ENCODE measurements around the gene KLHL30.
A peak's percentile ranks its signal among the peaks of the same experiment; 100 is the strongest.

KLHL30 gene

DNA sequence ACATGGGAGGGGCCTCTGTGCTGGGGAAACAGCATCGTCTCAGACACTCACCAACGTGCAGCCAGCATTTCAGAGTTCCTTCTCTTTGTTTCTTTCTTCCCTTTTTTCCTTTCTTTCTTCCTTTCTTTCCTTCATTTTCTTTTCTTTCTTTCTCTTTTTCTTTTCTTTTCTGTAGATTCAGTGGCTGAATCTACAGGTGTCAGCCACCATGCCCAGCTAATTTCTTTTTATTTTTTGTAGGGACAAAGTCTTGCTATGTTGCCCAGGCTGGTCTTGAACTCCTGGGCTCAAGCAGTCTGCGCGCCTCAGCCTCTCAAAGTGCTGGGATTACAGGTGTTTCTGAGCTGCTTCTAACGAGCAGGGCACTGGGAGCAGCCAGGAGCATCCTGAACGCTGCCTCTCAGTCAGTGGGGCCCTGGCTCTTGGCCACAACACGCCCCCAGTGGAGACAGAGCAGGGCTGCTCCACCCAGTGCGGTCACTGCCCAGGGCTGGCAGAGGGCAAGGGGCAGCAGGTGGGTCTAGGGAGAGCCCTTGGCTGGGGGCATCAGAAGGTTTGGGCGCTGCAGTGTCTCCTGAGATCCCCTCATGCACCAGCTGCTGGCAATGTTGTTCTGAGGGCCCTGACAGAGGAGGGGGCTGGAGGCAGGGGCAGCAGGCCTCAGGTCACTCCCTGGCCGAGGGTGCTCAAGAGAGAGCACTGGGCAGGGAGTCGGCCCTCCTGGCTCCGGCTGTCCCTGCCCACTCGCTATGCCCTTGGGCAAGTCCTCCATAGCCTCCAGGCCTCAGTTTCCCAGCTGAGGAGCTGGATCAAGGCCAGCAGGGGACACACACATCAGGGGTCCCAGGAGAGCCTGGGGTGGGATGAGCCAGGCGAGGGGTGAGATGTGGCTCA lies 4.7 kb upstream of the KLHL30 start:
- peak; percentile 46 for DNase-seq

DNA sequence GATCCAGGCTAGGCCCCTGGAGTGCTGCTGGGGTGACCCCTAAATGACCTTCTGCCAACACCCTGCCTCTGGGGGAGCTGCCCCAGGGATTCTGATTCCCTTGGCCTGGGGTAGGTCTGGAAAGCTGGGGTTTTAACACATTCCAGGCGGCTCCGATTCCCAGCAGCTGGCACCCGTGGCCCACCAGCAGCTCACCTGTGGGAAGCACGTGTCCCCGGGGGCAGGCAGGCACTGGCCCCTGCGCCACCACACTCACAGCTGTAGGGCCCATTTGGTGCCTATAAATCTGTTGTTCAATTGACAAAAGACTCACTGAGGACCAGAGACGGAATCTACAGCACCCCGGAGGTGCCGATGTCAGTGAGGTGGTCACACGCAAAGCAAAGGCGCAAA lies 4.1 kb upstream of the KLHL30 start:
- DNase-seq: no peak

DNA sequence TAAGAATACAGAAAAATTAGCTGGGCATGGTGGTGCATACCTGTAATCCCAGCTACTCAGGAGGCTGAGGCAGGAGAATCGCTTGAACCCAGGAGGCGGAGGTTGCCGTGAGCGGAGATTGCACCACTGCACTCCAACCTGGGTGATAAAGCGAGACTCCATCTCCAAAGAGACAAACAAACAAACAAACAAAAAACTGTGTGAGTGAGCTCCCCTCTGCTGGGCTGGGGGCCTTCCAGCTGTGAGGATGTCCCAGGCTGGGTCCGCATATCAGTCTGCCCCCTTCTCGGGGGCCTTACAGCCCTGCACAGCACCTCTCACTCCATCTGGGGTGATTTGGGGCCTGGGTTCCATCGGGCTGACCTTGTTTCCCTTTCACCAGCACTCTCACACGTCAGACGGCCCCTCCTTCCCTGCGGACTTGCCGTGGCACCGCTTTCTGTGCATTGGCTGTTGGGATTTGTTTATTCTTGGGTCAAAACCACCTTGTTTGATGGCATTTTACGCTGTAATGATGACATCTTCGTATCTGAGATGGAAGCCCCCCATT lies 2.8 kb upstream of the KLHL30 start:
- no peak for DNase-seq

DNA sequence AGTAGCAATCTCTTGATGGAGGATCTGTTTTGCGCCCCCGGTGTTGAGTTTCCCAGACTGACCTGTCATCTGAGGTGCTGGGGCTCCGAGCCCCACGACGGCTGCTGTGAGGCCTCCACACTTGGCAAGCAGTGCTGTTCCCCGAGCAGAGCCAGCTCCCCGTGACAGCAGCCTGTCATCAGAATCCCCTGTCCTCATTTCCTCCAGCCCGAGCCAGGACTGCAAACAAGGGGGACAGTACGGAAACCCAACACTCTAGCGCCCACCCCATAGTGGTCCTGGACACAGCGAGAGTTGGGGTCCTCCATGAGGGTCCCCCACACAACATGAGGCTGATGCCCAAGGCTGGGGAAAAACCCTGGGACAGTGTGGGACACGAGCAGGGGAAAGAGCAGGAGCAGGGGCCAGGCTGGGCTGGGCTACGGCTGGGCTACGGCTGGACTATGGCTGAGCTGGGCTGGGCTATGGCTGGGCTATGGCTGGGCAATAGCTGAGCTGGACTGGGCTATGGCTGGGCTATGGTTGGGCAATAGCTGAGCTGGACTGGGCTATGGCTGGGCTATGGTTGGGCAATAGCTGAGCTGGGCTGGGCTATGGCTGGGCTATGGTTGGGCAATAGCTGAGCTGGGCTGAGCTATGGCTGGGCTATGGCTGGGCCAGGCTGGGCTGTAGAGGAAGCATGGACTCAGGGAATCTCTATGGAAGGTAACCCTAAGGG lies 1.5 kb upstream of the KLHL30 start:
- DNase-seq: no peak

DNA sequence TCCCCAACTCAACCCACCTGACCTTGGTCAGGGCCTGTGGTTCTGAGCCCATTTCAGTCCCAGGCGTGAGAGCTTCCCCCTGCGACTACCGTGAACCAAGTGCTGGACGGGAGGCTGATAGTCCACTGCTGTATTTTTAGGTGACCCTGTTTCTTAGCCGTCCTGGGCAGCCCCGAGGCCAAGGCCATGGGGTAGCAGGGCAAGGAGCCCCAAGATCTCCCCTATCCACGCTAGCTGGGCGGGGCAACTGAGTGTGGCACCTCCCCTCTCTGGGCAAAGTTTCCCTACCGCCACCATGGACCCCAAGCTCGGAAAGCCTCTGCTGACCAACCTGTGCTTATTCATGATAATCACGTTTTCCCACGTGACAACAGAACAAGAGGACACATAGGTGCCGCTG lies 583 bp upstream of the KLHL30 start:
- DNase-seq: no peak

DNA sequence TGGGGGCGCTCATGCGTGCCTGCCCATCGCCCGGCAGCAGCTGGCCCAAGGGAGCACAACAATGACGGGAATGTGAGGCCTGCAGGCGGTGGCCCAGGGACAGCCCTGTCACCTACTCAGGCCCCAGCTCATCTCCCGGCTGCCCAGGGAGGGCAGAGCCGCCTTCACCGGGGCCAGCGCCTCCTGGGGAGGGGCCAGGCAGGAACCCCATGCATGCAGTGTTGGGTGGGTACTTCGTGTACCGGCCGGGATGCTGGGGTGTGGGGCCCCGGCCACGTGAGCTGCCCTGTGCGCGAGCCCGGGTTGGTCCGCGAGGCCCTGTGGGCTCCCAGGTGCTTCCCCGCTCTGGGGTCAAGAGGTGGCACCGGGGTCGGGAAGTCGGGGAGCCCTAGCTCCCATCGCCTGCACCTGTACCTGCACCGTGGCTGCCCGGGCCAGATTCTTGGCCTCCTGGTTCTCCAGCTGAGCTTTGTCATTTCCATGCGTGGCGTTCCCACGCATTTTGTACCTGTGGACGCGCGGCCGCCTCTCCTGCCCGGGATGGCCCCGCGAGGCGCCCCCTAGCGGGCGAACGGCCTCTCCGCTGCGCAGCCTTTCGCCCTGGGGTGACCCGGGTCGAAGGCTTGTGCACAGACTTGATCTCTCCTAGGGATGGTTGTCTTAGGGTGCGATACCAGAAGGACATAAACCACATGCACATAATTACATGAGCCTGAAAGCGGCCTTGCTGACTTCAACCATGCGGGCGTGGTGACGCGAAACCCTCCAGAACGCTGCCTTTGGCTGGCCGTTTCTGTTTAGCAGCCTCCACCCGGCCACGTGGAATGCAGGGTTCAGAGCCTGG lies 950 bp downstream of the KLHL30 start:
- peak; percentile 72 for DNase-seq

DNA sequence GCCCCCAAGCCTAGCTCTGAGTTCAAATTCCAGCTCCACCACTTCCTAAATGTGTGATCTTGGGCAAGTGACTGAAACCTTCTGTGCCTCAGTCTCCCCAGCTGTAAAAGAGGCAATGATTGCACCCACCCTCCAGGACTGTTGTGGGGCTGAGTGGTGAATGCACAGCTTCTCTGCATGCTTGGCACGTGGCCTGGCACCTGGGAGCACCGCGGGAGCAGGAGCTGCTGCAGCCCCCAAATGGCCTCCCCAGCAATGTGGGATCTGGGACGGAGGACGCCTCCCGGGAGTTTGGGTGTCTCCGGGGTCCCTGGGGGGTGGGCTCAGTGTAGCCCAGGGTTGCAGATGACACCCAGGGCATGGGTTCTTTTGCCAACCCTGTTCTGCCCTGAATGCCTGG lies 1.6 kb downstream of the KLHL30 start:
- no peak for DNase-seq

DNA sequence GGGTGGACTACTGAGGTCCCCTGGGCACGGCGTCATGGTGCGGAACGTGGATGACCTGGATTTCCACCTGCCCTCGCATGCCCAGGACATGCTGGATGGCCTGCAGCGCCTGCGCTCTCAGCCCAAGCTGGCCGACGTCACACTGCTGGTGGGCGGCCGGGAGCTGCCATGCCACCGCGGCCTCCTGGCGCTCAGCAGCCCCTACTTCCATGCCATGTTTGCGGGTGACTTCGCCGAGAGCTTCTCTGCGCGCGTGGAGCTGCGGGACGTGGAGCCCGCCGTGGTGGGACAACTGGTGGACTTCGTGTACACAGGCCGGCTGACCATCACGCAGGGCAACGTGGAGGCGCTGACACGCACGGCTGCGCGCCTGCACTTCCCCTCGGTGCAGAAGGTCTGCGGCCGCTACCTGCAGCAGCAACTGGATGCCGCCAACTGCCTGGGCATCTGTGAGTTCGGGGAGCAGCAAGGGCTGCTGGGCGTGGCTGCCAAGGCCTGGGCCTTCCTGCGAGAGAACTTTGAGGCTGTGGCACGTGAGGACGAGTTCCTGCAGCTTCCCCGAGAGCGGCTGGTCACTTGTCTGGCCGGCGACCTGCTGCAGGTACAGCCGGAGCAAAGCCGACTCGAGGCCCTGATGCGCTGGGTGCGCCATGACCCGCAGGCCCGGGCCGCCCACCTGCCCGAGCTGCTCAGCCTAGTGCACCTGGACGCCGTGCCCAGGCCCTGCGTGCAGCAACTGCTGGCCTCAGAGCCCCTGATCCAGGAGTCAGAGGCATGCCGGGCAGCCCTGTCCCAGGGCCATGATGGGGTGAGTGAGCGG lies 2.5 kb downstream of the KLHL30 start:
- DNase-seq: no peak

DNA sequence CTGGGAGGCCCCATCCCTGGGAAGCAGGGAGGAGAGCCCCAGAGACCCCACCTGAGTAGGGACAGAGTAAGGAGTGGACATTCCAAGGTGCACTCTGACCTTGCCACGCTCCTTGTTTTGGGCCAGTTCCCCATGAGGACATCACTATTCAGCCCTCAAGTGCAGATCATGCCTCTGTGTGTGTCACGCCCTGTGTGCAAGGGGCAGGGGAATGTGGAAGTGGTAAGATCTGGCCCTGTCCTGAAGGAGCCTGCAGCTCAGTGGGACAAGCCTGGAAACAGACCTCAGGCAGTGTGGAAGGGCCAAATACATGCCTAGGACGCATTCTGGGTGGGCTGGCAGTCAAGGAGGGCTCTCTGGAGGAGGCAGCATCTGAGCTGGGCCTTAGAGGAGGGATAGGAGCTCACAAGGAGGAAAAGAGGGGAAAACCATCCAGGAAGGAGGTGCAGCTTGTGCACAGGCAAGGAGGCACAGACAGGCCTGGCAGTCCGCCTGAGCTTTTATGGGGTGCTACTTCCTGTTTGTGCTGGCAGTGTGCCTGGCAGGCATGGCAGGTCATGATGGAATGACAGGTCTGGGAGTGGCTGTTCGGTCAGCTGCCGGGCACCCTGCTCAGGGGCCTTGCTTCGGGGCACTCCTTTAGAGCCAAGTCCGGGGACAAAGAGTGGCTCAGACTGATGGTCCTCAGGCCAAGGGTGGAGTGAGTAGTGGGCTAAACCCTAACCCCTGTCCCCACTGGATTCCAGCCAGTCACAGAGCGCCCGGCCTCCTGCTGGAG lies 3.3 kb downstream of the KLHL30 start:
- DNase-seq: no peak

DNA sequence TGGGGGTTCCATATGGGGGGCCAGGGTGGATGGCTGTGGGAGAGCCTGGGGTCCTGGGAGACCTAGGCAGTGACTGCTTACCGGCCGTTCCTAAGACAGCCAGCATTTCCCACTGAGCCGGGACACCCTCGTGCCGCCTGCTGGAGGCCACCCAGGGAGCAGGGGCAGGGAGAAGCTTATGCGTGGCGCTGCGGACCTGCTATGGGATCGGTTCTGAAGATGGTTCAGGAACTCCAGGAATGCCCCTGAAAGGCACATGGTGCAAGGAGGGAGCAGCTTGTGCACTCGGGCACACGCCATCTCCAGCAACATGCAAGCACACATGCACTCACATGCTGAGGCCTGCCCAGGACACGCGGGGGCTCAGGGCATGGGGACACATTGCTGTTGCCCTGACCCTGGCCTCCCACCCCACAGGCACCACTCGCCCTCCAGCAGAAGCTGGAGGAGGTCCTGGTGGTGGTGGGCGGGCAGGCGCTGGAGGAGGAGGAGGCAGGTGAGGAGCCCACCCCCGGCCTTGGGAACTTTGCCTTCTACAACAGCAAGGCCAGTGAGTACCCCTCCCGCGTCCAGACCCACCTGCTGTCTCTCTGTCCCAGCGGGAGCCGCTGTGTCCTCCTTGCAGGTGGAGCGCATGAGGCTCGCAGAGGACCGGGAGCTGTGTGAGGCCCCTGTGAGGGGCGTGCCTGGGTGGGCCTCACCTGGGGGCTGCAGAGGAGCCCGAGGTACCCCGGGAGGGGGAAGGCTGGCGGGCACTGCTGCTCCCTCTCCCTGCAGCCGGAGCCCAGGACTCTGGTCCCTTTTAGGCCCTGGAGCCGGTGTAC lies 4.1 kb downstream of the KLHL30 start:
- no peak for DNase-seq

DNA sequence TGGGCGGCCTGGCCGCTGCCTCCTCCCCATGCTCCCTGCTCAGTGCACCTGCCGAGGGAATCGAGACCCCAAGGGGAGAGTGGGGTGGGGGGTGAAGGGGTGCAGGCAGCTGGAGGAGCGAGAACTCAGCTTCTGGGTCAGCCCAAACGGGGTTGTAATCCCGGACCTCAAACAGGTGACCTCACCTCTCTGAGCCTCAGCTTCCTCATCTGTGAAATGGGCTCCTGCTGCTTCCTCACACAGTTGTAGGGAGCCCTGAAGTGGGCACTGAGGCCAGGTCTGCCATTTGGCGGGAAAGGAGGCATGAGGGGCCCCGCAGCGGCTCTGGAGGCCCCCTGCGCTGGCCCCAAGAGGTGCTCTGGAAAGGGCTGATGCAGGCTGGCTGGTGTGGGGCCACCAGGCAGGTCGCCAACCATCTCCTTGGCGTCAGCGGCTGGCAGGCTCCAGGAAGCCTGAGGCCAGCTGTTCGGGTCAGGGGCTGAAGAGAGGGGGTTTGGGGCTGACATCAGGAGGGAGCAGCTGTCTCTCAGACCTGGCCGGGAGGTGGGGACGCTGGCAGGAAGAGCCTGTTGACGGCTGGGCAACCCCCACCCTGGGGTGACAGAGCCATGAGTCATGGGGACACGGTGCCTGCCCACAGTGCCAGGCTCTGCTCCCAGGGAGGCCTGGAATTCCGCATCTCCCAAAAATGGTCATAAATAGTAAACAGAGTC lies 4.9 kb downstream of the KLHL30 start:
- peak; percentile 67 for DNase-seq

DNA sequence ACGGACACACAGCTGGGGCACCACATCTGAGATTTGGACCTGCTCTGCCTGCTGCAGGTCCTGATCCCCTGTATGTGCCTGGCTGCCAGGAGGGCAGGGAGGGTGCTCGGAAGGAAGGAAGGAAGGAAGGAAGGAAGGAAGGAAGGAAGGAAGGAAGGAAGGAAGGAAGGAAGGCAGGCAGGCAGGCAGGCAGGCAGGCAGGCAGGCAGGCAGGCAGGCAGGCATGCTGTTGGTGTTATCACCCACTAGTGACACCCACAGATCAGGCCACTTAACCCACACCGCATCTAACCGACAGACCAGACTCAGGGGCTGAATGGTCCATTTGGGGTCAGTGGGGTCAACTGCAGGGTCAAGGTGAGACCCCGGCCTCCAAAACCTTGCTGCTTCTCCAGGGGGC lies 5.8 kb downstream of the KLHL30 start:
- no peak for DNase-seq

DNA sequence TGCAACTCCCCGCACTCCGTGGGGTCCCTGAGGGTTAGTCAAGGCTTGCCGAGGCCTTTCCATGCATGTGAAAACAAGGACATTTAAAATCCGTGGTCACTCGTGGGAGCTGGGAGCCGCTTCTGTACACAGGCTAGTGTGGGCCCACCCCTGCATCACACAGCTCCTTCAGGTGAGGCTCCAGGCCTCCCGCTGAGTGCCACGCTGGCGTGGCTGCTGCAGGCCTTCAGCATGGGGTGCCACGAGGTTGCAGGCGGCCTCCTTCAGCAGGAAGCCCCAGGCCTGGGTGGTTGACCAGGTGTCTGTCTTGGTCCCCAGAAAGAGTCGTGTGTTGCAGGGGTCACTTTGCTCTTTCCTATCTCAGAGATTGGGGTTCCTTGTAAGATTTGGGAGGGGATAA lies 6.6 kb downstream of the KLHL30 start:
- no peak for DNase-seq

DNA sequence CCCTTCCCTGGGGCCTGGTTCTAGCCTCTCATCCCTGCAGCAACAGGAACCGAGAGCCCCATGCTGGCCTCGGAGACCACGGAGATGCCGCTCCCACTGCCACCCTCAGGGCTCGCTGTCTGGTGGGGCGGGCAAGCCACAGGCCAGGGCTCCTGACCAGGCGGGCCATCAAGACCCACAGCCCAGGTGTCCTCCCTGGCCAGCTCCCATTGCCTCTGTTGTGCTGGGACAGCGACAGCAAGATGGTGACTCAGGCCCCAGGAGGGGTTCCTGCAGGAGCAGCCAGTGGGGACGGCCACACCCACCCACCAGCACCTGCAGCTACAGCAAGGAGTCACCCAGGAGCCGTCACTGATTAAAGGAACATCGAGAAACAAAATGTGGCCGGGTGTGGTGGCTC lies 7.4 kb downstream of the KLHL30 start:
- no peak for DNase-seq

DNA sequence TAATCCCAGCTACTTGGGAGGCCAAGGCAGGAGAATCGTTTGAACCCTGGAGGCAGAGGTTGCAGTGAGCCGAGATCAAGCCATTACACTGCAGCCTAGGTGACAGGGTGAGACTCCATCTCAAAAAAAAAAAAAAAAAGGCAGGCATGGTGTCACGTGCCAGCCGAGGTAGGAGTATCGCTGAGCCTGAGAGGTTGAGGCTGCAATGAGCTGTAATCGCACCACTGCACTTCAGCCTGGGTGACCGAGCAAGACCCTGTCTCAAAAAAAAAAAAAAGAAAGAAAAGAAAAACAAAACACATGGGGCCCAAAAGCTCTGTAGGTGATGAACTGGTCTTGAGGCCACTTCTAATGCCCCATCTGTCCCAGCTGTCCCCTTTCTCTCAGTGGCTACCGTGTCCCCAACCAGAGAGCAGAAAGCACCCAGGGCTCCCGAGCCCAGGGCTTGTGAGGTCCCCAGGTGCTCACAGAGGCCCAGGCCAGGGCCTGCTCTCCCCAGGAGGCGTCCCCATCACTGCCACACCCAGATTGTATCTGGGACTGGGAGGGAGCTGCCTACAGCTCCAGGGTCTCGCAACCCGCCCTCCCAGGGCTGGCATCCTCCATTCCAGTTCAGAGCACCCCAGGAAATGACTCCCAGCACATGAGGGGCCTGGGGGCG lies 8.5 kb downstream of the KLHL30 start:
- DNase-seq: no peak

DNA sequence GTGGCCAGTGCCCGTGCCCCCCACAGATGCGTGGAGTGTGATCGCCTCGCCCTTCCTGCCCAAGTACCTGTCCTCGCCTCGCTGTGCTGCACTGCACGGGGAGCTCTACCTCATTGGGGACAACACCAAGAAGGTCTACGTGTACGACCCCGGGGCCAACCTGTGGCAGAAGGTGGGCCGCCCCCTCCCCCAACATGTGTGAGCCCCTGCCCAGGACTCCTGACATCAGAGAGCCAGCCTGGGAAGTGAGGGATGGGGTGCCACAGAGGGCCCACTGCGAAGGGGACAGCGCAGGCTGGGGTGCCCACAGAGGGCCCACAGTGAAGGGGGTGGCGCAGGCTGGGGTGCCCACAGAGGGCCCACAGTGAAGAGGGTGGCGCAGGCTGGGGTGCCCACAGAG lies 10.5 kb downstream of the KLHL30 start:
- DNase-seq: no peak

DNA sequence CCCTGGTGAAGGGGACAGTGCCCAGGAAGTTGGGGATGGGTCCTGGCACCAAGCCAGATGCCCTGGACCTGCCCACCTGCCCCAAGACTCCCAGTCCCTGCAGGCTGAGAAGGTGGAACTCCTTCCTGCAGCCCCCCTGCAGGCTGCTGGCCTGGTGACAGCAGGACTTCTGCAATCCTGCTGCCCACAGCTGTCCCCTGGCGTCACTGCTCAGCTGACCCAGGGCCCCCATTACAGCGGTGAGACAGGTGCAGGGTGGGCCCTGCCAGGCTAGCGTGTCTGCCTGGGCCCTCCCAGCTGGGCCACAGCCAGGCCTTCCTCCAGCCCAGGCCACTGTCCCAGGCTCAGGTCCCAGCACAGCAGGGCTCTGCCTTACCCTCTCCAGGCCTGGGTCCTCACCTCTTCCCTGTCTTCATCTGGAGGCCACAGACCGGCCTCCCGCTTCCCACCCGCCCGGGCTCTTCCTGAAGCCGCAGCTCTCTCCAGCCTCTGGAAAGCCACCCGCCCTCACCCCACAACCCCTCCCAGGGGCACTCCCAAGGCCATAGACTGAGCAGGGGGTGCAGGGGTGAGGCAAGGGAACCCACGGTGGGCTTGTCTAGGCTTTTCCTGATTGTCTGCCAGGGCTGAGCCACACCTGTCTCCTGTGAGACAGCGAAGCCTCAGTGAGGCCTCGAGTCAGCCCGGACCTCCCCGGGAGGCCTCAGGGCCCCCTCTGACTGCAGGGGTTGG lies 11.5 kb downstream of the KLHL30 start:
- no peak for DNase-seq

DNA sequence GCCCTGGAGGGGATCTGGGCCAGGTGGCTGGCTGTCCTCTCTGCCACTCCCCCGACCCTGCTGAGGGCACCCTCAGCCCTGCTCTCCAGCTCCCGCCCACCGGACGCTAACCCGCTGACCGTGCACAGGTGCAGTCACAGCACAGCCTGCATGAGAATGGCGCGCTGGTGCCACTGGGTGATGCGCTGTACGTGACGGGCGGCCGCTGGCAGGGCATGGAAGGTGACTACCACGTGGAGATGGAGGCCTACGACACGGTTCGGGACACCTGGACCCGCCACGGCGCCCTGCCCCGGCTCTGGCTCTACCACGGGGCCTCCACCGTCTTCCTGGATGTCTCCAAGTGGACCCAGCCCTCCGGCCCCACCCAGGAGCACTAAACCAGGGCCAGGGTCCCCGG lies 12.2 kb downstream of the KLHL30 start:
- DNase-seq: no peak

DNA sequence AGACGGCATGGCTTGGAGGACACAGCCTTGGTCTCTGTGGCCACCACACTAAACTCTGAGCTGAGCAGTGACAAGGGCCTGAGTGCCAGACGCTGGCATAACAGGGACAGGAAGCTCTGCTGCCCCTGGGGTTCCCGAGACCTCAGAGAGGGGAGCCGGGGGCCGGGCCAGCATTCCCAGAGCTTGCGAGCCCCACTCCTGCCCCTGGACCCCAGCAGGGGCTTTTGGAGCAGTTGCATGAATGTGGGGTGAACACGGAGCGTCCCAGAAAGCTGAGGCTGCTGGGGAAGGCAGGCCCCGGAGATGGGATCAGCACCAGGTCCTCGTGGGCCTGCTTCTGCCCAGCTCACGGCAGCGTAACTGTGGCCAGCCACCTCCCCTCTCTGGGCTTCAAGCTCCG lies 12.7 kb downstream of the KLHL30 start:
- DNase-seq: no peak

Data from activated effector memory CD4-positive, alpha-beta T cell treated with anti-CD3 and anti-CD28 coated beads, Interleukin-2, amount 50 U/mL, for 16 hours (primary cell).